Large intestine (tissue), 1 donor: ENCODE results near the gene UBE2A. TPM values are rescaled to one million over a fixed set of nuclear protein-coding genes. Genes with fewer than 3 reads are reported as not detected.

Experiments
- polyA plus RNA-seq: library from polyadenylated mRNA; unstranded; fragments of 120-200 nt; gene quantifications from one replicate; pipeline ENCODE4 v1.2.1, GENCODE V29; 2013

Gene UBE2A
- polyA plus RNA-seq, 1 donor: 61.6 TPM

Other genes starting within 250 kb of the UBE2A start
- gene SLC25A43, start 175.2 kb upstream of the UBE2A start, polyA plus RNA-seq: 13.2 TPM
- 559 TPM for gene SLC25A5, start 106.1 kb upstream of the UBE2A start, polyA plus RNA-seq
- gene STEEP1, start 9.2 kb upstream of the UBE2A start, polyA plus RNA-seq: 24.5 TPM
- gene NKRF, start 31.9 kb downstream of the UBE2A start, polyA plus RNA-seq: 8.5 TPM
- 29.2 TPM for gene SEPTIN6, start 118.6 kb downstream of the UBE2A start, polyA plus RNA-seq
- gene SOWAHD, start 184.0 kb downstream of the UBE2A start, polyA plus RNA-seq: 4.4 TPM
- gene RPL39, start 217.1 kb downstream of the UBE2A start, polyA plus RNA-seq: 4,156 TPM